ENCODE measurements around the gene TNFSF13.

- TF ChIP-seq, protein P1, sequence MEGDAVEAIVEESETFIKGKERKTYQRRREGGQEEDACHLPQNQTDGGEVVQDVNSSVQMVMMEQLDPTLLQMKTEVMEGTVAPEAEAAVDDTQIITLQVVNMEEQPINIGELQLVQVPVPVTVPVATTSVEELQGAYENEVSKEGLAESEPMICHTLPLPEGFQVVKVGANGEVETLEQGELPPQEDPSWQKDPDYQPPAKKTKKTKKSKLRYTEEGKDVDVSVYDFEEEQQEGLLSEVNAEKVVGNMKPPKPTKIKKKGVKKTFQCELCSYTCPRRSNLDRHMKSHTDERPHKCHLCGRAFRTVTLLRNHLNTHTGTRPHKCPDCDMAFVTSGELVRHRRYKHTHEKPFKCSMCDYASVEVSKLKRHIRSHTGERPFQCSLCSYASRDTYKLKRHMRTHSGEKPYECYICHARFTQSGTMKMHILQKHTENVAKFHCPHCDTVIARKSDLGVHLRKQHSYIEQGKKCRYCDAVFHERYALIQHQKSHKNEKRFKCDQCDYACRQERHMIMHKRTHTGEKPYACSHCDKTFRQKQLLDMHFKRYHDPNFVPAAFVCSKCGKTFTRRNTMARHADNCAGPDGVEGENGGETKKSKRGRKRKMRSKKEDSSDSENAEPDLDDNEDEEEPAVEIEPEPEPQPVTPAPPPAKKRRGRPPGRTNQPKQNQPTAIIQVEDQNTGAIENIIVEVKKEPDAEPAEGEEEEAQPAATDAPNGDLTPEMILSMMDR (IDR thresholded peaks at IDR 0.05), result peak; percentile 29 to 62 (median 44)
- TF ChIP-seq POLR2A (IDR thresholded peaks at IDR 0.05), result no peak
Observed at GRCh38 chr17:7523033-7523432, 35.5 kb upstream of the TNFSF13 start.

Data from heart left ventricle (tissue), 13 donors.